CMK (cell line): ENCODE measurements around the gene ELL3.
"Not testable (repeated sequence)": the region's sequence is repeated elsewhere in the genome, so short reads cannot be mapped to it uniquely, and the experiment has no call there.

Experiments
- DNase-seq: peaks from one replicate; pipeline ENCODE4 v3.0.0-alpha.2; 2010; ENCODE audit warnings: low read depth

Gene ELL3

GRCh38 chr15:43791993-43792760 is 15.4 kb upstream of the ELL3 start, which contains the start of gene SERF2:
TSS of gene SERF2 (plus strand) at chr15:43792320. CDS start at chr15:43792377, 57 bp downstream.
- DNase-seq: peak; percentile 97

GRCh38 chr15:43789409-43789808 is 12.6 kb upstream of the ELL3 start:
- no peak for DNase-seq

- no peak for DNase-seq
These were observed 2.2 kb upstream of the ELL3 start for GRCh38 chr15:43779016-43779415.

- peak; percentile 66 for DNase-seq
These were observed 625 bp upstream of the ELL3 start for GRCh38 chr15:43777267-43777914.

- no peak for DNase-seq
These were observed 557 bp downstream of the ELL3 start for GRCh38 chr15:43776101-43776717.

GRCh38 chr15:43775411-43775965 is 1.3 kb downstream of the ELL3 start:
- DNase-seq: no peak

GRCh38 chr15:43774062-43774461 is 2.7 kb downstream of the ELL3 start:
- no peak for DNase-seq

- no peak for DNase-seq
These were observed 4.1 kb downstream of the ELL3 start for GRCh38 chr15:43772624-43773023.

- DNase-seq: no peak
These were observed 5.0 kb downstream of the ELL3 start for GRCh38 chr15:43771816-43772215.

- no peak for DNase-seq
These were observed 7.1 kb downstream of the ELL3 start for GRCh38 chr15:43769584-43770228.

GRCh38 chr15:43763819-43764446 is 12.8 kb downstream of the ELL3 start:
- DNase-seq: no peak

- DNase-seq: no peak
These were observed 13.9 kb downstream of the ELL3 start for GRCh38 chr15:43762824-43763223.

- DNase-seq: no peak
These were observed 24.9 kb downstream of the ELL3 start for GRCh38 chr15:43751885-43752284.

GRCh38 chr15:43749690-43750345 is 26.9 kb downstream of the ELL3 start:
- no peak for DNase-seq

- DNase-seq: no peak
These were observed 28.4 kb downstream of the ELL3 start for GRCh38 chr15:43748376-43748775.

GRCh38 chr15:43746903-43747309 is 29.9 kb downstream of the ELL3 start:
- DNase-seq: not testable (repeated sequence)

GRCh38 chr15:43746245-43746902 is 30.4 kb downstream of the ELL3 start, which contains the start of gene PDIA3:
TSS of gene PDIA3 (plus strand) at chr15:43746438. CDS start at chr15:43746540, 102 bp downstream.
- DNase-seq: peak; percentile 79

GRCh38 chr15:43735416-43735815 is 41.4 kb downstream of the ELL3 start:
- DNase-seq: no peak

GRCh38 chr15:43728053-43728725 is 48.6 kb downstream of the ELL3 start:
- DNase-seq: not testable (repeated sequence)

GRCh38 chr15:43726306-43726705 is 50.5 kb downstream of the ELL3 start:
- not testable (repeated sequence) for DNase-seq
